CD4-positive, alpha-beta T cell (primary cell): Measurements from ENCODE around the gene PHEX. TPM values are rescaled to one million over a fixed set of nuclear protein-coding genes. Genes with fewer than 3 reads are reported as not detected.

Experiments
- ATAC-seq: fragments of 200-7000 bp; cut with Tn5 transposase; one replicate; pipeline ENCODE4 v1.10.0; 2022; ENCODE audit warnings: mild to moderate bottlenecking; ENCODE audit not compliant: poor library complexity
- CTCF ChIA-PET: fragments of 350-600 bp; sonication (Branson Sonifier 250); formaldehyde crosslinking; loops from one replicate; lab custom pipeline; 2021; ENCODE audit warnings: antibody characterized with exemption, inconsistent platforms; lab: Charles Lee
- POLR2A ChIA-PET: fragments of 350-600 bp; sonication (Branson Sonifier 250); formaldehyde crosslinking; loops from one replicate; lab custom pipeline; 2021; ENCODE audit warnings: antibody characterized with exemption, inconsistent platforms; lab: Charles Lee
- DNase-seq, 14 experiments: peaks; one replicate each; pipeline ENCODE4 v3.0.0-alpha.2; 2013 to 2020; ENCODE audit warnings: mixed read lengths in 2 of 14
- H3K27ac ChIP-seq, 2 donors: one replicate each; pipeline versions ENCODE4 v1.5.1 to v1.7.0; 2013; ENCODE audit warnings: low read length in 2 of 2, low read depth in 1 of 2, mild to moderate bottlenecking in 1 of 2
- H3K27me3 ChIP-seq, 2 experiments: 1 replicate in 1 of 2; 2 replicates in 1 of 2; pipeline versions ENCODE4 v1.6.1 to v1.7.0; 2013; ENCODE audit warnings: low read length in 2 of 2, control low read depth in 1 of 2, mild to moderate bottlenecking in 1 of 2, moderate library complexity in 1 of 2; ENCODE audit not compliant: insufficient read depth in 2 of 2, control insufficient read depth in 1 of 2
- H3K36me3 ChIP-seq: one replicate; pipeline ENCODE4 v1.6.1; 2013; ENCODE audit warnings: low read length, control low read depth; ENCODE audit not compliant: insufficient read depth
- H3K4me1 ChIP-seq: one replicate; pipeline ENCODE4 v1.6.1; 2013; ENCODE audit warnings: low read length, control low read depth; ENCODE audit not compliant: insufficient read depth
- H3K4me3 ChIP-seq: one replicate; pipeline ENCODE4 v1.5.1; 2013; ENCODE audit warnings: mild to moderate bottlenecking, low read length, moderate library complexity
- H3K9me3 ChIP-seq, 2 experiments: 1 replicate in 1 of 2; 2 replicates in 1 of 2; pipeline versions ENCODE4 v1.6.1 to v1.7.0; 2013; ENCODE audit warnings: low read length in 2 of 2, mild to moderate bottlenecking in 2 of 2, control low read depth in 1 of 2, moderate library complexity in 1 of 2; ENCODE audit not compliant: control insufficient read depth in 1 of 2, insufficient read depth in 1 of 2
- H3K27ac Mint-ChIP-seq: one replicate; pipeline ENCODE4 v1.8.0; 2020; ENCODE audit warnings: mixed read lengths
- H3K27me3 Mint-ChIP-seq: one replicate; pipeline ENCODE4 v1.8.0; 2021; ENCODE audit warnings: mixed read lengths
- H3K36me3 Mint-ChIP-seq: one replicate; pipeline ENCODE4 v1.8.0; 2021; ENCODE audit warnings: low read depth, mixed read lengths
- H3K4me1 Mint-ChIP-seq: one replicate; pipeline ENCODE4 v1.8.0; 2021; ENCODE audit warnings: low read depth, mixed read lengths
- H3K4me3 Mint-ChIP-seq: one replicate; pipeline ENCODE4 v1.8.0; 2020; ENCODE audit warnings: mild to moderate bottlenecking, mixed read lengths
- H3K9me3 Mint-ChIP-seq: one replicate; pipeline ENCODE4 v1.8.0; 2020; ENCODE audit warnings: mixed read lengths
- intact Hi-C, 2 experiments: fragments of 100-400 bp; cut with DNase I in 1 of 2; cut with micrococcal nuclease in 1 of 2; formaldehyde crosslinking; loops; one replicate each; pipeline versions ENCODE4 v1.15.1 to v1.9.0; 2023 to 2025; cut with DNase I, micrococcal nuclease
- total RNA-seq, 174 experiments: library from RNA in 2 of 174; stranded (reverse) in 2 of 174; gene quantifications; one replicate each; pipeline ENCODE4 v1.2.3 and lab custom pipeline; 2021 to 2026
- TF ChIP-seq, protein P1 (sequence below): fragments of 200-600 bp; IDR thresholded peaks from one replicate; pipeline ENCODE4 v1.8.0; 2022; ENCODE audit warnings: antibody characterized with exemption, mild to moderate bottlenecking

The PHEX gene
- total RNA-seq, 2 experiments from 2014 or later = 0.08 to 0.14 TPM

DNA sequence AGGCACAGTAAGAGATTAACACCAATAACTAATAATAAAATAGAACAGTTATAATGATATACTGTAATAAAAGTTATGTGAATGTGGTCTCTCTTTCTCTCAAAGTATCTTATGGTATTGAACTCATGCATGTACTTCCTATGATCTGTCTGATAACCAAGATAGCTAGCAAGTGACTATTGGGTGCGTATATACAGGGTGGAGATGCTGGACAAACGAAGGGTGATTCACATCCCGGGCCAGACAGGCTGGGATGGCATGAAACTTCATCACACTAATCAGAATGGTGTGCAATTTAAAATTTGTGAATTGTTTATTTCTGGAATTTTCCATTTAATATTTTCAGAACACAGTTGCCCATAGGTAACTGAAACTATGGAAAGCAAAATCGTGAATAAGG is 96.8 kb downstream of the PHEX start:
- H3K27me3 Mint-ChIP-seq = no peaks in the 10 kb centered on the region
- DNase-seq (no peak), ATAC-seq (no peak)
- no peaks in the 10 kb centered on the region for H3K4me1 ChIP-seq
- H3K27ac Mint-ChIP-seq = no peak overlapping the region
- intact Hi-C loops = no loop called here
- ChIA-PET POLR2A (no interaction called here), CTCF (no interaction called here)
- H3K36me3 Mint-ChIP-seq = no peaks in the 10 kb centered on the region
- no peaks in the 10 kb centered on the region for H3K9me3 Mint-ChIP-seq
- H3K4me3 Mint-ChIP-seq = no peak overlapping the region
- H3K4me1 Mint-ChIP-seq = no peaks in the 10 kb centered on the region
- no peak overlapping the region for H3K27ac ChIP-seq
- no peaks in the 10 kb centered on the region for H3K9me3 ChIP-seq
- TF ChIP-seq, protein P1, sequence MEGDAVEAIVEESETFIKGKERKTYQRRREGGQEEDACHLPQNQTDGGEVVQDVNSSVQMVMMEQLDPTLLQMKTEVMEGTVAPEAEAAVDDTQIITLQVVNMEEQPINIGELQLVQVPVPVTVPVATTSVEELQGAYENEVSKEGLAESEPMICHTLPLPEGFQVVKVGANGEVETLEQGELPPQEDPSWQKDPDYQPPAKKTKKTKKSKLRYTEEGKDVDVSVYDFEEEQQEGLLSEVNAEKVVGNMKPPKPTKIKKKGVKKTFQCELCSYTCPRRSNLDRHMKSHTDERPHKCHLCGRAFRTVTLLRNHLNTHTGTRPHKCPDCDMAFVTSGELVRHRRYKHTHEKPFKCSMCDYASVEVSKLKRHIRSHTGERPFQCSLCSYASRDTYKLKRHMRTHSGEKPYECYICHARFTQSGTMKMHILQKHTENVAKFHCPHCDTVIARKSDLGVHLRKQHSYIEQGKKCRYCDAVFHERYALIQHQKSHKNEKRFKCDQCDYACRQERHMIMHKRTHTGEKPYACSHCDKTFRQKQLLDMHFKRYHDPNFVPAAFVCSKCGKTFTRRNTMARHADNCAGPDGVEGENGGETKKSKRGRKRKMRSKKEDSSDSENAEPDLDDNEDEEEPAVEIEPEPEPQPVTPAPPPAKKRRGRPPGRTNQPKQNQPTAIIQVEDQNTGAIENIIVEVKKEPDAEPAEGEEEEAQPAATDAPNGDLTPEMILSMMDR = no peak
- no peaks in the 10 kb centered on the region for H3K36me3 ChIP-seq
- no peaks in the 10 kb centered on the region for H3K27me3 ChIP-seq
- H3K4me3 ChIP-seq = no peak overlapping the region

DNA sequence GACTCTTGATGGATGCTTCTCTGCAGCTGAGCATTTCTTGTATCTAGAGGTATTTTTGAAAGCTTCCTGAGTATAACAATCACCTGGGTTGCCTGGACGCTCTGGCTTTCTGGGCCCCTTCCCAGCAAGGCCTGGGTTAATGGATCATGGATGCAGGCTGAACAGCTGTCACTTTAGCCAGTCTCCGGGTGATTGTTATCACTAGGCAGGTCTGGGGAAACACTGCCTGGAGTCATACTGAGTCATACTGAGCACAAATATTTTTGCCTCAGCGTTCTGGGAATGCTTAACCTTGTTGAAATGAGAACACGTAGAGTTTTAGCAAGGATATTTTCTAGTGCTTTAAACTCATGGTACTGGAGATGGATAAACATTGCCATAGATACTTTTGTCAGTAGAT is 102.6 kb downstream of the PHEX start:
- Mint-ChIP-seq H3K27ac (no peak overlapping the region), H3K4me1 (peaks cover 10% of the 10 kb centered on the region), H3K27me3 (no peaks in the 10 kb centered on the region), H3K9me3 (no peaks in the 10 kb centered on the region), H3K36me3 (no peaks in the 10 kb centered on the region), H3K4me3 (no peak overlapping the region)
- TF ChIP-seq, protein P1 = no peak
- Histone ChIP-seq H3K9me3 (no peaks in the 10 kb centered on the region), H3K27ac (no peak overlapping the region), H3K36me3 (no peaks in the 10 kb centered on the region), H3K4me1 (peaks cover 3% of the 10 kb centered on the region), H3K27me3 (no peaks in the 10 kb centered on the region), H3K4me3 (no peak overlapping the region)
- DNase-seq (no peak), ATAC-seq (no peak)
- intact Hi-C loops = loop anchor here (5.0 to 10.0 kb wide), 4 partner anchors 60 to 1768 kb away; no protein-coding TSS in a partner anchor
- CTCF ChIA-PET = no interaction called here
- POLR2A ChIA-PET = no interaction called here

DNA sequence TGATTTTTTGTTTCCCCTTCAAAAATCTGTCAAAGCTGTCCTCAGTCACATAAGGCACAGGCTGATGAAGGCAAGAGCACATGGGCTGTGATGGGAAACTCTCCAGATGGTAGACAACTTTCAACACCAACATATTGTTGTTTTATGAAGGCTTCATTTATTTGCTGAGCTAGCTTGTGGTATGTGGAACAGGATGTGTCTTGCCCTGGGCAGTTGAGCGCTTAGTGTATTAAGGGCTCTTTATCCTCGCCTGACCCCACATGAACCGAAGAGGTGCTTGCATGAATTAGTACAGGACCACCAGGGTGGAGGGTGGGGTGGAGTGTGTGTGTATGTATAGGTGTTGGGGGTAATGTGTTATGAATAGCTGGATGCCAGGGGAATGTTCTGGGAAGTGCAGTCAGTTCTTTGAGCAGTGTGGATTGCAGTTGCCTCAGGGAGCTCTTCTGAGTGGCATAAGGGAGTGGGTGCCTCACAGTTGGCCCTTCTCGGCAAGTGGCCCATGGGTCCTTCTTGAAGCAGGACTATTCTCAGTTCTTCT is 103.1 kb downstream of the PHEX start:
- no peaks in the 10 kb centered on the region for H3K9me3 Mint-ChIP-seq
- Histone ChIP-seq H3K27ac (no peak overlapping the region), H3K4me1 (peaks cover 3% of the 10 kb centered on the region), H3K4me3 (no peak overlapping the region), H3K36me3 (no peaks in the 10 kb centered on the region), H3K9me3 (no peaks in the 10 kb centered on the region), H3K27me3 (no peaks in the 10 kb centered on the region)
- DNase-seq = no peak
- intact Hi-C loops = loop anchor here (5.0 to 10.0 kb wide), 4 partner anchors 60 to 1767 kb away; no protein-coding TSS in a partner anchor
- CTCF ChIA-PET = interaction anchor here (1.0 to 1.4 kb wide), 7 partner anchors 10 to 613 kb away, joined by 3 to 6 read pairs (median 3); no protein-coding TSS in a partner anchor
- H3K27me3 Mint-ChIP-seq = no peaks in the 10 kb centered on the region
- POLR2A ChIA-PET = interaction anchor here (1.2 kb wide), 1 partner anchor 161 kb away, joined by 6 read pairs; no protein-coding TSS in a partner anchor
- no peak for ATAC-seq
- peaks cover 10% of the 10 kb centered on the region for H3K4me1 Mint-ChIP-seq
- no peaks in the 10 kb centered on the region for H3K36me3 Mint-ChIP-seq
- H3K4me3 Mint-ChIP-seq = no peak overlapping the region
- TF ChIP-seq, protein P1 = no peak
- H3K27ac Mint-ChIP-seq = no peak overlapping the region
